Thoracic aorta (tissue), 2 donors: ENCODE results near the gene BANP. TPM values are rescaled to one million over a fixed set of nuclear protein-coding genes. Genes with fewer than 3 reads are reported as not detected.

ENCODE experiments used
- ATAC-seq: fragments of 150-250 bp; one replicate; pipeline ENCODE4 v1.8.0; 2017; ENCODE audit warnings: low read depth; ENCODE audit not compliant: insufficient number of reproducible peaks, low FRiP score
- DNase-seq: peaks from one replicate; pipeline ENCODE4 v3.0.0-alpha.2; 2020; ENCODE audit warnings: low spot score
- H3K27ac ChIP-seq, 2 donors: fragments of 200-600 bp; sonication (generic); 1 replicate in 1 of 2; 2 replicates in 1 of 2; pipeline ENCODE4 v1.5.1; 2016; ENCODE audit warnings: mild to moderate bottlenecking in 2 of 2, moderate library complexity in 2 of 2
- H3K27me3 ChIP-seq: fragments of 200-600 bp; sonication (generic); replicated peaks from 2 replicates; pipeline ENCODE4 v1.6.0; 2016; ENCODE audit warnings: mild to moderate bottlenecking; ENCODE audit not compliant: insufficient read depth
- H3K36me3 ChIP-seq: fragments of 200-600 bp; sonication (generic); one replicate; pipeline ENCODE4 v1.5.1; 2016
- H3K4me1 ChIP-seq, 2 donors: fragments of 200-600 bp; sonication (generic); 1 replicate in 1 of 2; 2 replicates in 1 of 2; pipeline versions ENCODE4 v1.5.1 to v1.6.0; 2016; ENCODE audit warnings: low read depth in 2 of 2, mild to moderate bottlenecking in 1 of 2; ENCODE audit not compliant: control insufficient read depth in 1 of 2
- H3K4me3 ChIP-seq: fragments of 200-600 bp; sonication (generic); 2 replicates; pipeline ENCODE4 v1.5.1; 2016; ENCODE audit warnings: mild to moderate bottlenecking
- H3K9me3 ChIP-seq: fragments of 200-600 bp; sonication (generic); 2 replicates; pipeline ENCODE4 v1.5.1; 2016
- total RNA-seq, 2 donors: library from RNA; depleted of rRNA; stranded (reverse); fragments of >200 nt; gene quantifications; one replicate each; pipeline versions ENCODE4 v1.1.0 to v1.2.3, GENCODE V29; 2016
- TF ChIP-seq, protein P1 (sequence below): fragments of 200-600 bp; sonication (generic); IDR thresholded peaks from one replicate; pipeline ENCODE4 v1.5.1; 2019; ENCODE audit warnings: antibody characterized with exemption

BANP gene
- total RNA-seq, 2 donors from 2014 or later = 18.6 to 21.8 TPM

DNA sequence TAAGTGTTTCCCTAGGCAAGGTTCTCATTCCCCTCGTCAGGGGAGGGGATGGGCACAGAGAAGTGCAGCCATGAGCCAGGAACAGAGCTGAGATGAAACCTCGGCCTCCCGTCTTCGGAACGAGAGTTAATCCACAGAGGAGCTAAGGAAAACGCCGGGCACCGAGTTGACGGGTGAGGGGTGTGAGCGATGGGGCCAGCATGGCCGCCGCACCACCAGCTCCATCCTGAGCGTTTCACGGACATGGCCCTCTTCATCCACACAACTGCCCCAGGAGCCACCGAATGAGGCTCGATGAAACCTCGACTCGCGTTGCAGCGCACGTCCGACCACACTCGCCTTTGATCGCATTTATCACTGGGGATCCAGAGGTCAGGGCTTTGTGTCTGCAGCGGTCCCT is 36.4 kb upstream of the BANP start:
- Histone ChIP-seq H3K9me3 (no peaks in the 10 kb centered on the region), H3K36me3 (no peaks in the 10 kb centered on the region), H3K4me1 (peaks cover 8 to 31% of the 10 kb centered on the region in 2 donors), H3K27ac (no peak overlapping the region), H3K4me3 (no peak overlapping the region), H3K27me3 (no peaks in the 10 kb centered on the region)
- DNase-seq (no peak), ATAC-seq (no peak)
- TF ChIP-seq, protein P1, sequence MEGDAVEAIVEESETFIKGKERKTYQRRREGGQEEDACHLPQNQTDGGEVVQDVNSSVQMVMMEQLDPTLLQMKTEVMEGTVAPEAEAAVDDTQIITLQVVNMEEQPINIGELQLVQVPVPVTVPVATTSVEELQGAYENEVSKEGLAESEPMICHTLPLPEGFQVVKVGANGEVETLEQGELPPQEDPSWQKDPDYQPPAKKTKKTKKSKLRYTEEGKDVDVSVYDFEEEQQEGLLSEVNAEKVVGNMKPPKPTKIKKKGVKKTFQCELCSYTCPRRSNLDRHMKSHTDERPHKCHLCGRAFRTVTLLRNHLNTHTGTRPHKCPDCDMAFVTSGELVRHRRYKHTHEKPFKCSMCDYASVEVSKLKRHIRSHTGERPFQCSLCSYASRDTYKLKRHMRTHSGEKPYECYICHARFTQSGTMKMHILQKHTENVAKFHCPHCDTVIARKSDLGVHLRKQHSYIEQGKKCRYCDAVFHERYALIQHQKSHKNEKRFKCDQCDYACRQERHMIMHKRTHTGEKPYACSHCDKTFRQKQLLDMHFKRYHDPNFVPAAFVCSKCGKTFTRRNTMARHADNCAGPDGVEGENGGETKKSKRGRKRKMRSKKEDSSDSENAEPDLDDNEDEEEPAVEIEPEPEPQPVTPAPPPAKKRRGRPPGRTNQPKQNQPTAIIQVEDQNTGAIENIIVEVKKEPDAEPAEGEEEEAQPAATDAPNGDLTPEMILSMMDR = no peak

DNA sequence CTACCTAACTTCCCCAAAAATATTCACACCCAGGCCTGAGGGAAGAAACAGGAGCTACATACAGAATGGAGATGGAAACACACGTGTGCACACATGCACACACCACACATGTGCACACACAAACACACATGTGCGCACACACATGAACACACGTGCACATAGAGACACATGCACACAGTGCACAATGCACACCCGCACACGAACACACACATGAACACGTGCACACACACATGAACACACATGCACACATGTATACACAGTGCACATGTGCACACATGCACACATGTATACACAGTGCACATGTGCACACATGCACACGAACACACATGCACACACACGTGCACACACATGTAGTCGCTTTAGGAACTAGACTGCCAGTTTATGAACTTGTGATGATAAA is 33.7 kb upstream of the BANP start:
- Histone ChIP-seq H3K36me3 (no peaks in the 10 kb centered on the region), H3K4me1 (peaks cover 12 to 25% of the 10 kb centered on the region in 2 donors), H3K27ac (peak overlapping the region; percentile 77 to 91), H3K9me3 (no peaks in the 10 kb centered on the region), H3K4me3 (no peak overlapping the region), H3K27me3 (no peaks in the 10 kb centered on the region)
- no peak for ATAC-seq
- TF ChIP-seq, protein P1 = no peak
- DNase-seq = no peak

DNA sequence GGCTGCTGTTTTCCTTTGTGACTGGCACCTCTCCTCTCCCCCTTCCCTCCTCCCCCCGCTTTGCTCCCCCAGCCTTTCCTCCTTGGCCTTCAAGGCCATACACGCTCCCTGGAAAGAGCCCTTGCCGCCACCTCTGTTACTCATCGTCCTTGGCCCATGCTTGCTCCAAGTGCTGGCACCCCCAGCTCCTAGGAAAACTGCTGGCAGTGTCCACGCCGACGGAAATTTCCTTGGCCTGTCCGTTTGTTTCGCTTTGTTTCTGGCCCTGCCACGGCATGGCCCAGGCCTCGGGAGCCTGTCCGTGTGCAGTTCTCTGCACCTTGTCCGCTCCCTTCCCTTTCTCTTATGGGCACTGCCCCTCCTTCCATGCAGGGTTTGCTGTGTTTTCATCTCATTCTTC is 32.9 kb upstream of the BANP start:
- TF ChIP-seq, protein P1 = no peak
- Histone ChIP-seq H3K27me3 (no peaks in the 10 kb centered on the region), H3K36me3 (no peaks in the 10 kb centered on the region), H3K4me3 (peak overlapping the region; percentile 60), H3K9me3 (no peaks in the 10 kb centered on the region), H3K4me1 (peaks cover 12 to 33% of the 10 kb centered on the region in 2 donors), H3K27ac (peak overlapping the region; percentile 77 to 91)
- ATAC-seq (peak; percentile 82), DNase-seq (peak; percentile 49)

DNA sequence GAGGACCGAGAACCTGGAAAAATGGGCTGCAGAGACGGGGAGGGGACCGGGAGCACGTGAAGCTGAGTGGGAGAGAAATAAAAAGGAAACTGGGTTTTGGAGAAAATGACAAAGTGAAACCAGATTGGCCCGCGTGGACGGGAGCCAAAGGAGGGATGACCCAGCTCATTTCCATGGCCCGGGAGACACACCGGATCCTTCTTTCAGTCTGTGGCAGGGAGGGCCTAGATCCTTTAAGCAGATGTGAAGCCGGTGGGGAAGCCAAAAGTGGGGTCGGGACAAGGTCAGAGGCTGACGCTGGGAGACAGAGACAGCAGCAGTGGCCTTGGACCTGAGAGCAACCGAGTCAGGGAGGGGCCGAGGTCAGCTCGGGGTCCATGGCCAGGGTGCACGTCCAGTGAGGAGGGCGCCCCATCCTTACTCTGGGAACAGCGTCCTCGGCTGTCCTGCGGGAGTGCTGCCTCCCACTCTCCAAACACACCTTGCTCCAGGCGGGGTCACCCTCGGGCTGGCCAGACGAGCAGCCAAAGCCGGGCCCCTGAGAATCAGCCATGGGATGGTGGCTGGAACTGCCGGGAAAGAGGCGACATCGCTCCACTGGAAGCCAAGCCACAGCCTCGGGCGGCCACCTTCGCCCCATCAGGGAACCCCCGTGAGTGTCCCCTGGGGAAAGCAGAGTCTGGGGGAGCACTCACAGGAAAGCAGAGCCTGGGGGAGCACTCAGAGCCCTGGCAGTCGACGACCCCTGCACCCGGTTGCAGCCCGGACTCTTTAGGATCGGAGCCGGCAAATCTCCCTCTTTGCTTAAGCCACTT is 32.2 kb upstream of the BANP start:
- H3K27me3 ChIP-seq = no peaks in the 10 kb centered on the region
- TF ChIP-seq, protein P1 = no peak
- H3K4me1 ChIP-seq = peaks cover 12 to 41% of the 10 kb centered on the region in 2 donors
- no peaks in the 10 kb centered on the region for H3K9me3 ChIP-seq
- peak overlapping the region; percentile 77 to 91 for H3K27ac ChIP-seq
- H3K36me3 ChIP-seq = no peaks in the 10 kb centered on the region
- DNase-seq (no peak), ATAC-seq (no peak)
- H3K4me3 ChIP-seq = peak overlapping the region; percentile 60

DNA sequence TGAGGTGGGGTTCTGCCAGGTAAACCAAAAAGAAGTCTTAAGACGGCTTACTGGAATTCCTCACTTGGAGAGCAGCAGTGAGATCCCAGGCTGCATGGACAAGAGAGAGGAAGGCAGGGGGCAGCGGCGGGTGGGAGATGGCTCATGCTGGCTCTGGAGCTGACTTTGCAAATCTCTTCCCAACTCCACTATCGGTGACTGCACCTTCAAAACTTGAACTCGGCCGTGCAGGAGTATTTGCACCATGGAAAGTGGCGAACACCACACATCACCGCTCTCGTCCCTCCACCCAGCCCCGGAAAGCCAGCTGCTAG is 31.6 kb upstream of the BANP start:
- Histone ChIP-seq H3K36me3 (no peaks in the 10 kb centered on the region), H3K27ac (no peak overlapping the region), H3K27me3 (no peaks in the 10 kb centered on the region), H3K4me3 (no peak overlapping the region), H3K4me1 (peaks cover 12 to 46% of the 10 kb centered on the region in 2 donors), H3K9me3 (no peaks in the 10 kb centered on the region)
- TF ChIP-seq, protein P1 = no peak
- DNase-seq (no peak), ATAC-seq (no peak)
